NCI-H1436 treated with DMSO at 0.1 percent for 48 hours (cell line): ENCODE measurements around the gene ZNF316.

Source experiments
- DNase-seq: peaks from one replicate; lab custom pipeline; 2025; lab: John Stamatoyannopoulos, UW

ZNF316 gene

GRCh38 chr7:6636741-6637543, at the start of gene ZNF316:
Gene ZNF316, plus strand, starts transcription at chr7:6637318. Its CDS starts 5,092 bp downstream, at chr7:6642410.
- DNase-seq: no peak

- DNase-seq: no peak
Observed at GRCh38 chr7:6588566-6588965, 48.6 kb upstream of the ZNF316 start.

GRCh38 chr7:6589151-6589828, 47.8 kb upstream of the ZNF316 start:
- DNase-seq: no peak

- no peak for DNase-seq
Observed at GRCh38 chr7:6589829-6590644, 47.1 kb upstream of the ZNF316 start, which contains the start of gene INTS15. Gene INTS15, plus strand, starts transcription at chr7:6590021. Its CDS starts 263 bp downstream, at chr7:6590284.

GRCh38 chr7:6590645-6591110, 46.4 kb upstream of the ZNF316 start:
- DNase-seq: no peak

GRCh38 chr7:6600093-6600492, 37.0 kb upstream of the ZNF316 start:
- no peak for DNase-seq

GRCh38 chr7:6604458-6604857, 32.7 kb upstream of the ZNF316 start:
- DNase-seq: no peak

GRCh38 chr7:6606866-6607583, 30.1 kb upstream of the ZNF316 start:
- DNase-seq: no peak

- no peak for DNase-seq
Observed at GRCh38 chr7:6607651-6608051, 29.5 kb upstream of the ZNF316 start.

GRCh38 chr7:6608081-6608480, 29.0 kb upstream of the ZNF316 start:
- no peak for DNase-seq

GRCh38 chr7:6608794-6609193, 28.3 kb upstream of the ZNF316 start:
- no peak for DNase-seq

- DNase-seq: no peak
Observed at GRCh38 chr7:6612819-6613218, 24.3 kb upstream of the ZNF316 start.

GRCh38 chr7:6613706-6614105, 23.4 kb upstream of the ZNF316 start:
- no peak for DNase-seq

- DNase-seq: no peak
Observed at GRCh38 chr7:6614953-6615722, 22.0 kb upstream of the ZNF316 start, which contains the start of gene ZNF853. Gene ZNF853, plus strand, starts transcription at chr7:6615610. Its CDS starts 565 bp downstream, at chr7:6616175.

GRCh38 chr7:6615723-6616555, 21.2 kb upstream of the ZNF316 start:
- DNase-seq: no peak

- DNase-seq: no peak
Observed at GRCh38 chr7:6616854-6617643, 20.1 kb upstream of the ZNF316 start.

- no peak for DNase-seq
Observed at GRCh38 chr7:6618621-6619020, 18.5 kb upstream of the ZNF316 start.

GRCh38 chr7:6619961-6620360, 17.2 kb upstream of the ZNF316 start:
- DNase-seq: no peak
